HepG2 (cell line): Measurements from ENCODE around the gene SMIM36.

Experiments used
- CTCF ChIP-seq: sonication (generic); formaldehyde crosslinking; IDR thresholded peaks from 2 replicates; pipeline ENCODE4 v1.5.0; 2020; ENCODE audit warnings: mild to moderate bottlenecking, missing genetic modification reagents, moderate library complexity
- GLMP ChIP-seq: sonication (generic); formaldehyde crosslinking; IDR thresholded peaks from 2 replicates; pipeline ENCODE4 v1.9.0; 2021; ENCODE audit warnings: missing genetic modification reagents, mild to moderate bottlenecking, borderline replicate concordance
- HMGXB4 ChIP-seq, 2 experiments: sonication (generic) in 1 of 2; formaldehyde crosslinking in 1 of 2; IDR thresholded peaks; 2 replicates each; pipeline versions ENCODE4 v1.4.0 to v1.6.1; 2018 to 2020; ENCODE audit warnings: missing genetic modification reagents in 2 of 2, borderline replicate concordance in 1 of 2, low read depth in 1 of 2, mild to moderate bottlenecking in 1 of 2, missing biosample characterization in 1 of 2
- MTA1 ChIP-seq: sonication (generic); formaldehyde crosslinking; IDR thresholded peaks from 2 replicates; pipeline ENCODE4 v1.4.0; 2020; ENCODE audit warnings: missing genetic modification reagents, mild to moderate bottlenecking, borderline replicate concordance
- MXI1 ChIP-seq: IDR thresholded peaks from 3 replicates; pipeline ENCODE4 v1.6.1; 2012; ENCODE audit warnings: low read depth, low read length, inconsistent platforms, borderline replicate concordance
- NR1H2 ChIP-seq: sonication (generic); formaldehyde crosslinking; IDR thresholded peaks from 2 replicates; pipeline ENCODE4 v1.8.1; 2022; ENCODE audit warnings: low read depth, missing genetic modification reagents, borderline replicate concordance
- PBX3 ChIP-seq: sonication (generic); formaldehyde crosslinking; IDR thresholded peaks from 2 replicates; pipeline ENCODE4 v1.8.1; 2023; ENCODE audit warnings: missing genetic modification reagents, inconsistent platforms, borderline replicate concordance
- POLR2A ChIP-seq, 2 experiments: IDR thresholded peaks; 2 replicates each; pipeline ENCODE4 v1.6.1; 2011; ENCODE audit warnings: low read depth in 2 of 2, low read length in 2 of 2, mild to moderate bottlenecking in 1 of 2, moderate library complexity in 1 of 2; ENCODE audit not compliant: insufficient read depth in 1 of 2
- ZBTB43 ChIP-seq: sonication (generic); formaldehyde crosslinking; conservative IDR thresholded peaks from 2 replicates; pipeline ENCODE4 v1.4.0; 2020; ENCODE audit warnings: missing genetic modification reagents
- ZNF12 ChIP-seq: sonication (generic); formaldehyde crosslinking; IDR thresholded peaks from 2 replicates; pipeline ENCODE4 v1.5.0; 2020; ENCODE audit warnings: missing genetic modification reagents
- ZNF558 ChIP-seq: sonication (generic); formaldehyde crosslinking; IDR thresholded peaks from 2 replicates; pipeline ENCODE4 v1.9.0; 2022; ENCODE audit warnings: mild to moderate bottlenecking, missing genetic modification reagents, borderline replicate concordance
- ZSCAN20 ChIP-seq: sonication (generic); formaldehyde crosslinking; IDR thresholded peaks from 2 replicates; pipeline ENCODE4 v1.4.0; 2020; ENCODE audit warnings: missing genetic modification reagents, mild to moderate bottlenecking, borderline replicate concordance

GRCh38 chr17:55531053-55531728 is 19.9 kb upstream of the SMIM36 start:
- no peak for TF ChIP-seq HMGXB4 (CRISPR knock-in tag; IDR thresholded peaks at IDR 0.05; ENCODE audit: borderline replicate concordance in 1 of 2, low read depth in 1 of 2)
- TF ChIP-seq NR1H2 (CRISPR knock-in tag) = no peak
- no peak for TF ChIP-seq ZNF12
- no peak for TF ChIP-seq POLR2A (IDR thresholded peaks at IDR 0.05; ENCODE audit: insufficient read depth in 1 of 2, low read depth in 2 of 2, low read length in 2 of 2)
- TF ChIP-seq ZBTB43 (CRISPR knock-in tag) = no peak
- no peak for TF ChIP-seq MTA1 (CRISPR knock-in tag)
- no peak for TF ChIP-seq CTCF
- TF ChIP-seq ZSCAN20 = no peak
- TF ChIP-seq MXI1 = no peak
- TF ChIP-seq ZNF558 (CRISPR knock-in tag) = no peak
- no peak for TF ChIP-seq GLMP (CRISPR knock-in tag)
- no peak for TF ChIP-seq PBX3 (CRISPR knock-in tag)
